ENCODE results near the gene TRIM66.

The TRIM66 gene

DNA sequence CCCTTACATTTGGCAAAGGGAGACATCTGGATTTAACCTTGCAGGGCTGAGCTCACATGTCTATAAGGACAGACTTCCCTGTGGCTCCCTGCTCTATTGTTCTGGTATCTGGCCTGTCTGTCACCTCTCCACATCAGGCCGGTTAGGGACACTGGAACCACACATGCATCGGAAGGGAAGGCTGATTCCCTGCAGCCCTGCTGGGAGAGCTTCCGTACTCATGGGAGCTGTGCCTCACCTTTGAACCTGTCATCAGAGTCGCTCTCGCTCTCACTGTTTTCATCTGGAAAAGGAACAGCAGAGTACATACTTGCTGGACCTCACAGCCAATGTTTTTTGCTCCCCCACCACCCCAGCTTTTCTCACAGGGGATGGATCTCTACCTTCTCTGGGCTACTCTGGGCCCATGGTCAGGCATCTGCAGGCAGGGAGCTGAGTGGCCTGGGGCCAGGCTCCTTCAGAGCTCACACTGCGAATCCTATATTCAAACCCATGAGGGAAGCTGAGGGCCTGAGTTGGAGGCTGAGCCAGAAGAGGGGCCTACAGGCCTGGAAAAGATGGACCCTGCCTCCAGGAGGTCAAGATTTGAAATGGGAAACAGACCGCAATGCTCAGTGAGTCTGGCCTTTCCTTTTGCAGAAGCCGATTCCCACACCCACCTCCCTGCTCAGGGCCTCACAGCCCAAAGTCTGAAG, 31.4 kb upstream of the TRIM66 start:
- no peak overlapping the region for H3K27ac ChIP-seq
- TF ChIP-seq ZFX (IDR thresholded peaks at IDR 0.05; ENCODE audit: borderline replicate concordance), result no peak
- TF ChIP-seq CTCF (IDR thresholded peaks at IDR 0.05), result no peak

- no peak for TF ChIP-seq ZFX (IDR thresholded peaks at IDR 0.05; ENCODE audit: borderline replicate concordance)
- no peak for TF ChIP-seq CTCF (IDR thresholded peaks at IDR 0.05)
- no peak overlapping the region for H3K27ac ChIP-seq
Observed at GRCh38 chr11:8712506-8712905, 30.0 kb upstream of the TRIM66 start.

DNA sequence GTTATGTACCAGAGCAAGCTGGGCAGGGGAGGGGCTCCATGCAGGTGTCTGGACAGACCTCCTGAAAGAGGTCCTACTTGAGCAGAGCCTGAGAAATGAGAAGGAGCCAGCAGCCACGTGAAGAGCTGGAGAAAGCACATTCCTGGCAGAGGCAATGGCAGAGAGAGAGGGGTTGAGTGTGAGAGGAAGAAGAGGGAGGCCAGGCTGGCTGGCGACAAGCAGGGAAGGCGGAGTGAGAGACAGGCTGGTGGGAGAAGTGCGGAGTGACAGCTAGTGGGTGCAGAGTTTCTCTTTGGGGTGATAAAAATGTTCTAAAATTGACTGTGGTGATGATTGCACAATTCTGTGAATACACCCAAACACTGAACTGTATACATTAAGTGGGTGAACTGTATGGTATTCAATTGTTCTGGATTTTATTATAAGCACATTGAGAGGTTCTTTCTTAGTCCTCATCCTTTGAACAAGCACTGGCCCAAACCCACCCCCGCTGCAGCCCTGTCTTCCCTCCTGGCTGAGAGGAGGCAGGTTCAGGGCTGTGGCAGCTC, 29.5 kb upstream of the TRIM66 start:
- H3K27ac ChIP-seq, result no peak overlapping the region
- TF ChIP-seq CTCF (IDR thresholded peaks at IDR 0.05), result no peak
- no peak for TF ChIP-seq ZFX (IDR thresholded peaks at IDR 0.05; ENCODE audit: borderline replicate concordance)

GRCh38 chr11:8709777-8710176, 27.3 kb upstream of the TRIM66 start:
- TF ChIP-seq CTCF (IDR thresholded peaks at IDR 0.05) (no peak), ZFX (IDR thresholded peaks at IDR 0.05; ENCODE audit: borderline replicate concordance) (no peak)
- H3K27ac ChIP-seq, result no peak overlapping the region

- TF ChIP-seq CTCF (IDR thresholded peaks at IDR 0.05), result no peak
- TF ChIP-seq ZFX (IDR thresholded peaks at IDR 0.05; ENCODE audit: borderline replicate concordance), result no peak
- no peak overlapping the region for H3K27ac ChIP-seq
Observed at GRCh38 chr11:8709002-8709672, 26.7 kb upstream of the TRIM66 start.

DNA sequence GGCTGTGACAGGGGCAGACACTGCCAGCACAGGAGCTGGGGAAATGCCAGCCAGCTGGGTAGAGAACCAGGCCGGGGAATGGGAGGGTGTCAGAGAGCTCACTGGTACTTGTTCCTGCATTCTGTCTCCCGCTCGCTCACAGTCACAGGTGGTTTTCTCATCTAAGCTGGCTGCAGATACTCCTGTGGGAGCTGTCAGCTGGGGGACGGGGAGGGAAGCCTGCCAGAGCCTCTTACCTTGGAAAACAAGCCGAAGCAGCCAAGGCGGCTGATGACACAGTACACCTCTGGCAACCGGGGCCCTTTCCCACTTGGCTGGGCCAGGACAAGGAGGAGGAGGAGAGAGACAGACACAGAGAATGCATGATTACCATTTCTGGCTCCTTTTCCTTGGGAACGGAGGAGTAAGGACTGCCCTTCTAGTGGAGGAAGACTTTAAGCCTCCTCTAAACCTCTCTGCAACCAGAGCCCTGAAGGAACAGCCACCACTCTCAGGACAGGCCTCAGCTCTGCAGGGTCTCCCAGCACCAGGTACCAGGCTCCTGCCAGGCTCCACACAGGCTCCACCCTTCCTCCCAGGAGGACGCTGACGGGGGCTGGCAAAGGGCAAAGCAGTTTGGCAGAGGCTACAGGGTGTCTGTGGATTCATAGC, 25.2 kb upstream of the TRIM66 start:
- H3K27ac ChIP-seq, result no peak overlapping the region
- no peak for TF ChIP-seq ZFX (IDR thresholded peaks at IDR 0.05; ENCODE audit: borderline replicate concordance)
- TF ChIP-seq CTCF (IDR thresholded peaks at IDR 0.05), result no peak

Data from 22Rv1 (cell line).